Neuronal stem cell (in vitro differentiated cells): ENCODE results near the gene GPC5.
"Not testable (repeated sequence)": the region's sequence is repeated elsewhere in the genome, so short reads cannot be mapped to it uniquely, and the experiment has no call there.

Source experiments
- DNase-seq: peaks from one replicate; pipeline ENCODE4 v3.0.0-alpha.2; 2013; ENCODE audit warnings: low spot score
- H2AFZ ChIP-seq: one replicate; pipeline ENCODE4 v1.6.1; 2013; ENCODE audit warnings: mild to moderate bottlenecking, low read length, inconsistent platforms
- H2AK5ac ChIP-seq: 2 replicates; pipeline ENCODE4 v1.6.1; 2013; ENCODE audit warnings: low read depth, mild to moderate bottlenecking, inconsistent platforms, low read length, moderate library complexity, mixed read lengths
- H2BK120ac ChIP-seq: 2 replicates; pipeline ENCODE4 v1.6.1; 2013; ENCODE audit warnings: low read depth, mild to moderate bottlenecking, inconsistent platforms, low read length, moderate library complexity, mixed read lengths
- H2BK12ac ChIP-seq: one replicate; pipeline ENCODE4 v1.6.1; 2013; ENCODE audit warnings: low read length, inconsistent platforms
- H2BK15ac ChIP-seq: 2 replicates; pipeline ENCODE4 v1.6.1; 2013; ENCODE audit warnings: mild to moderate bottlenecking, low read length, inconsistent platforms, mixed read lengths
- H2BK5ac ChIP-seq: one replicate; pipeline ENCODE4 v1.6.1; 2013; ENCODE audit warnings: inconsistent platforms, mild to moderate bottlenecking, low read length, moderate library complexity
- H3K14ac ChIP-seq: one replicate; pipeline ENCODE4 v1.6.1; 2013; ENCODE audit warnings: low read length, inconsistent platforms
- H3K18ac ChIP-seq: 2 replicates; pipeline ENCODE4 v1.6.1; 2013; ENCODE audit warnings: low read length, inconsistent platforms
- H3K23ac ChIP-seq: 2 replicates; pipeline ENCODE4 v1.6.1; 2013; ENCODE audit warnings: low read depth, mild to moderate bottlenecking, mixed read lengths, low read length, inconsistent platforms; ENCODE audit not compliant: poor library complexity
- H3K27ac ChIP-seq: replicated peaks from 3 replicates; pipeline ENCODE4 v1.5.1; 2013; ENCODE audit warnings: low read length, inconsistent platforms
- H3K27me3 ChIP-seq, 3 experiments: 2 replicates each; pipeline ENCODE4 v1.6.1; 2013; ENCODE audit warnings: low read length in 3 of 3, mild to moderate bottlenecking in 2 of 3, inconsistent platforms in 1 of 3, low read depth in 1 of 3, mixed read lengths in 1 of 3, moderate library complexity in 1 of 3; ENCODE audit not compliant: control insufficient read depth in 3 of 3, insufficient read depth in 3 of 3
- H3K36me3 ChIP-seq, 2 donors: replicated peaks in 1 of 2; 2 replicates each; pipeline ENCODE4 v1.6.1; 2013; ENCODE audit warnings: low read length in 2 of 2; ENCODE audit not compliant: control insufficient read depth in 2 of 2, insufficient read depth in 2 of 2
- H3K4ac ChIP-seq: 2 replicates; pipeline ENCODE4 v1.6.1; 2013; ENCODE audit warnings: inconsistent platforms, mild to moderate bottlenecking, low read length, moderate library complexity
- H3K4me1 ChIP-seq, 2 donors: 1 replicate in 1 of 2; 2 replicates in 1 of 2; pipeline ENCODE4 v1.6.1; 2013; ENCODE audit warnings: low read length in 2 of 2, low read depth in 1 of 2; ENCODE audit not compliant: control insufficient read depth in 2 of 2, insufficient read depth in 1 of 2
- H3K4me2 ChIP-seq: one replicate; pipeline ENCODE4 v1.6.1; 2013; ENCODE audit warnings: mild to moderate bottlenecking, low read length, inconsistent platforms; ENCODE audit not compliant: insufficient read depth, poor library complexity, severe bottlenecking
- H3K4me3 ChIP-seq, 2 donors: 2 replicates each; pipeline ENCODE4 v1.5.1; 2013; ENCODE audit warnings: low read length in 2 of 2, mild to moderate bottlenecking in 2 of 2, inconsistent platforms in 1 of 2, moderate library complexity in 1 of 2
- H3K79me1 ChIP-seq: one replicate; pipeline ENCODE4 v1.6.1; 2013; ENCODE audit warnings: low read depth, mild to moderate bottlenecking, inconsistent platforms, low read length, moderate library complexity
- H3K9ac ChIP-seq: one replicate; pipeline ENCODE4 v1.6.1; 2013; ENCODE audit warnings: mild to moderate bottlenecking, low read depth, low read length, inconsistent platforms; ENCODE audit not compliant: poor library complexity
- H3K9me3 ChIP-seq, 2 donors: replicated peaks in 1 of 2; 2 replicates each; pipeline versions ENCODE3 to v1.6.1; 2013; ENCODE audit warnings: low read length in 2 of 2, mild to moderate bottlenecking in 2 of 2, inconsistent platforms in 1 of 2, low read depth in 1 of 2, mixed read lengths in 1 of 2, moderate library complexity in 1 of 2; ENCODE audit not compliant: control insufficient read depth in 2 of 2, insufficient read depth in 1 of 2
- H4K8ac ChIP-seq: one replicate; pipeline ENCODE4 v1.6.1; 2013; ENCODE audit warnings: low read depth, mild to moderate bottlenecking, inconsistent platforms, low read length, moderate library complexity
- H4K91ac ChIP-seq: one replicate; pipeline ENCODE4 v1.6.1; 2013; ENCODE audit warnings: low read length, low read depth, mild to moderate bottlenecking, inconsistent platforms; ENCODE audit not compliant: poor library complexity
- WGBS, 2 donors: extraction: QIAGEN DNeasy Blood & Tissue Kit; methylation state at CpG; one replicate each; pipeline ENCODE4 v1.1.7; 2013; ENCODE audit warnings: missing lambda C conversion rate in 2 of 2, mixed read lengths in 1 of 2; ENCODE audit not compliant: insufficient read length in 2 of 2, insufficient replicate concordance in 1 of 2; ENCODE audit errors: extremely low coverage in 2 of 2; 5-methylcytosine and 5-hydroxymethylcytosine counted together

GPC5 gene

GRCh38 chr13:91438674-91439073 is 40.3 kb downstream of the GPC5 start:
- not testable (repeated sequence) for H3K23ac ChIP-seq, H2AFZ ChIP-seq, H3K18ac ChIP-seq, H3K4me2 ChIP-seq, H2BK5ac ChIP-seq, DNase-seq, H3K9me3 ChIP-seq, H3K4me1 ChIP-seq, H3K9ac ChIP-seq, H4K8ac ChIP-seq, H3K36me3 ChIP-seq, H3K27ac ChIP-seq, H2BK15ac ChIP-seq, H2BK120ac ChIP-seq, H3K4me3 ChIP-seq, H3K27me3 ChIP-seq, H2BK12ac ChIP-seq, H2AK5ac ChIP-seq, H3K14ac ChIP-seq, H4K91ac ChIP-seq, H3K4ac ChIP-seq, H3K79me1 ChIP-seq
- no CpG with 5 or more reads among the region's 15 CpGs for WGBS, 2 donors

GRCh38 chr13:91450913-91451312 is 52.5 kb downstream of the GPC5 start:
- H3K4me1 ChIP-seq: no peaks in the 10 kb centered on the region
- H3K9ac ChIP-seq: no peak overlapping the region
- no peak overlapping the region for H2AK5ac ChIP-seq
- no peak overlapping the region for H3K14ac ChIP-seq
- no peaks in the 10 kb centered on the region for H3K36me3 ChIP-seq
- H2BK120ac ChIP-seq: no peak overlapping the region
- no peak overlapping the region for H3K18ac ChIP-seq
- H3K79me1 ChIP-seq: no peaks in the 10 kb centered on the region
- no peak overlapping the region for H2BK15ac ChIP-seq
- WGBS, 2 donors: no CpG with 5 or more reads among the region's 2 CpGs
- no peak overlapping the region for H3K27ac ChIP-seq
- no peak overlapping the region for H2AFZ ChIP-seq
- no peak for DNase-seq
- no peaks in the 10 kb centered on the region for H3K9me3 ChIP-seq
- H3K4ac ChIP-seq: no peak overlapping the region
- H3K4me2 ChIP-seq: no peak overlapping the region
- no peak overlapping the region for H2BK12ac ChIP-seq
- no peaks in the 10 kb centered on the region for H3K27me3 ChIP-seq
- H4K91ac ChIP-seq: no peak overlapping the region
- H2BK5ac ChIP-seq: no peak overlapping the region
- no peak overlapping the region for H3K23ac ChIP-seq
- no peak overlapping the region for H3K4me3 ChIP-seq
- no peak overlapping the region for H4K8ac ChIP-seq

GRCh38 chr13:91454666-91455065 is 56.2 kb downstream of the GPC5 start:
- H3K23ac ChIP-seq: no peak overlapping the region
- no peaks in the 10 kb centered on the region for H3K27me3 ChIP-seq
- no CpG with 5 or more reads among the region's 1 CpG for whole genome bisulfite sequencing, 2 donors
- H3K18ac ChIP-seq: no peak overlapping the region
- no peak overlapping the region for H2AK5ac ChIP-seq
- H3K4me2 ChIP-seq: no peak overlapping the region
- H4K8ac ChIP-seq: no peak overlapping the region
- H3K4me1 ChIP-seq: no peaks in the 10 kb centered on the region
- H3K9me3 ChIP-seq: no peaks in the 10 kb centered on the region
- H3K4me3 ChIP-seq: no peak overlapping the region
- peaks cover 2% of the 10 kb centered on the region for H3K79me1 ChIP-seq
- no peak overlapping the region for H2BK12ac ChIP-seq
- DNase-seq: no peak
- H2BK5ac ChIP-seq: no peak overlapping the region
- no peak overlapping the region for H3K4ac ChIP-seq
- H3K9ac ChIP-seq: no peak overlapping the region
- no peak overlapping the region for H3K14ac ChIP-seq
- no peak overlapping the region for H2AFZ ChIP-seq
- no peak overlapping the region for H2BK120ac ChIP-seq
- no peak overlapping the region for H4K91ac ChIP-seq
- H3K36me3 ChIP-seq: no peaks in the 10 kb centered on the region
- H3K27ac ChIP-seq: no peak overlapping the region
- no peak overlapping the region for H2BK15ac ChIP-seq

GRCh38 chr13:91456837-91457236 is 58.4 kb downstream of the GPC5 start:
- no peak overlapping the region for H3K18ac ChIP-seq
- no peak overlapping the region for H3K14ac ChIP-seq
- H2AK5ac ChIP-seq: no peak overlapping the region
- no peak overlapping the region for H4K8ac ChIP-seq
- no peaks in the 10 kb centered on the region for H3K27me3 ChIP-seq
- H2BK12ac ChIP-seq: no peak overlapping the region
- H3K9me3 ChIP-seq: no peaks in the 10 kb centered on the region
- H3K4me2 ChIP-seq: no peak overlapping the region
- H2BK15ac ChIP-seq: no peak overlapping the region
- no peak overlapping the region for H2BK120ac ChIP-seq
- no peak overlapping the region for H3K27ac ChIP-seq
- no peak overlapping the region for H3K9ac ChIP-seq
- no peak overlapping the region for H2AFZ ChIP-seq
- H2BK5ac ChIP-seq: no peak overlapping the region
- peaks cover 2% of the 10 kb centered on the region for H3K79me1 ChIP-seq
- no peak overlapping the region for H4K91ac ChIP-seq
- DNase-seq: no peak
- no peak overlapping the region for H3K23ac ChIP-seq
- WGBS, 2 donors: no CpG with 5 or more reads among the region's 2 CpGs
- H3K4me3 ChIP-seq: no peak overlapping the region
- no peaks in the 10 kb centered on the region for H3K4me1 ChIP-seq
- no peaks in the 10 kb centered on the region for H3K36me3 ChIP-seq
- no peak overlapping the region for H3K4ac ChIP-seq
